Activated naive CD8-positive, alpha-beta T cell (primary cell): ENCODE results near the gene C15orf39.
"Not testable (repeated sequence)": the region's sequence is repeated elsewhere in the genome, so short reads cannot be mapped to it uniquely, and the experiment has no call there.

Experiments
- H3K27ac Mint-ChIP-seq: one replicate; pipeline ENCODE4 v1.8.0; 2021; ENCODE audit warnings: mixed read lengths
- H3K27me3 Mint-ChIP-seq: one replicate; pipeline ENCODE4 v1.8.0; 2021; ENCODE audit warnings: mixed read lengths
- H3K36me3 Mint-ChIP-seq: one replicate; pipeline ENCODE4 v1.8.0; 2021; ENCODE audit warnings: mixed read lengths
- H3K4me1 Mint-ChIP-seq: one replicate; pipeline ENCODE4 v1.8.0; 2021; ENCODE audit warnings: low read depth, mixed read lengths
- H3K4me3 Mint-ChIP-seq: one replicate; pipeline ENCODE4 v1.8.0; 2021; ENCODE audit warnings: mild to moderate bottlenecking, mixed read lengths
- H3K9me3 Mint-ChIP-seq: one replicate; pipeline ENCODE4 v1.8.0; 2021; ENCODE audit warnings: low read depth, mixed read lengths

C15orf39 gene

DNA sequence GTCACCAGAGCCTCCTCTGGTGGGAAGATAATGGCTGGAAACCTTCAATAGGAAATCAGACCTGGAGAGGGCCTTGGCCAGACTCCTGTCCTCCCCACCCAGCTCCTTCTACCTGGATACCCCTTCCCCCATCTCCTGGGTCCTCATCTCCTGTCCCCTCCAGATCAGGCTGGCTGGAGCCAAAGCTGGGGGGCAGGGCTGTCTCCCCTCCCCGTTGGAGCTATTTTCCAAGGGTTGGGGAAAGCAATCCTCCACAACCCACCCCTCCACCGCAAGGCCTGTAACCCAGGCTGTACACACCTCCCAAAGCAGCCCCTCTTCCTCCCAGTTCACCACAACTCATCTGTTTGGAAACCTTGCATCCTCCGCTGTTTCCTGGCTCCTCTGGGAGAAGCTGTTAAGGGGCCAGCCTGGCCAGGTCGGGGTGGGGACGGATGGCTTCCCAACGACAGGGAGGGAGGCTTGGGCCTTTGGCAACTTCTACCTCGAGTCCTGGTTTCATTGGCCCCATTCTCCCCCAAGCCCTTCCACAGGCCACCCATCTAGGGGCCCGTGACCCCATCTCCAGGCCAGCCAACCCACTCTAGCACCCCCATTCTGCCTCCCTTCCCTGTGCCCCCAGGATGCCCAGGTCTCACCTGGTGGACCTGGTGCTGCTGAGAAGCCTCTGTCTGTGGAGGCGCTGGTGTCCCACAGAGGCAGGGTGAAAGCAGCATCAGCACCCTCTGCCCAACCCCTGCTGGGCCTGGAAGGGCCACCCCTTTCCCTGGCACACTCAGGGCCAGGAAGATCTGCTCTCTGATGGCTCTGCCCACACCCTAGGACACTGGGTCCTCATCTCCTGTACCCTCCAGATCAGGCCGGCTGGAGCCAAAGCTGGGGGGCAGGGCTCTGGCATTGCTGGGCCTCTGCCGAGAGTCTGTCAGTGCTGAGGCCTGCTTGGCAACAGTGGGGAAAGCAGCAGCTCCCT lies 34.4 kb downstream of the C15orf39 start:
- Mint-ChIP-seq H3K4me1 (no peaks in the 10 kb centered on the region), H3K27ac (no peak overlapping the region), H3K4me3 (no peak overlapping the region), H3K9me3 (no peaks in the 10 kb centered on the region), H3K36me3 (no peaks in the 10 kb centered on the region), H3K27me3 (peaks cover 16% of the 10 kb centered on the region)

DNA sequence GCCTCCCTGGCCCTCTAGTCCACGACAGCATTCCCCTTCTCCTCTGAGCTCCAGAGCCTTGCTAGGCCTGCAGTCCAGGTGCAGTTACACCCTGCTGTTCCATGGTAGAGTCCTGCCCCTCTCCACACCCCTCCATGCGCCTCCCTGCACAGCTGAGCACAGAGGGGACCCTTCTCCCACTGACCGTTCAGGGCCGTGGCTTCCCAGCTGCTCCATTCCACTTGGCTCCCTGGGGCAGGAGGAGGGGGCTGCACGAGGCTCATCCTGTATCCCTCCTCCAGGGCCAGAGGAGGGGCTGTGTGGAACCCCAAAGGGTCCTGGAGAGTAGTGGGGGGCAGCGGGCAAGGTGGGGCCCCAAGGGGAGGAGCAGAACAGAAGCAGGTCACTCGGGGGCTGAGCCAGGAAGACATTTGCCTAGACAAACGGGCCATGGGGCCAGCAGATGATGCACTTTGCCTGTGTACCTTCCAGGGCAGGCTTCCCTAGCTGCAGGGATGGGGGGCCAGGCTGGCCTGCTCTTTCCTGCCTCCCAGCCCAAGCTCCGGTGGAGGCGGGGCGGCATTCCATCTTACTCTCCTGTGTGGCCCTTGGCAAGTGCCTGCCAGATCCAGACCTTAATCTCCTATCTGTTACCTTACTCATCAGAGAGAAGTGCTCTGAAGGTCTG lies 35.8 kb downstream of the C15orf39 start:
- Mint-ChIP-seq H3K27ac (no peak overlapping the region), H3K4me3 (no peak overlapping the region), H3K36me3 (no peaks in the 10 kb centered on the region), H3K4me1 (no peaks in the 10 kb centered on the region), H3K9me3 (no peaks in the 10 kb centered on the region), H3K27me3 (peaks cover 10% of the 10 kb centered on the region)

DNA sequence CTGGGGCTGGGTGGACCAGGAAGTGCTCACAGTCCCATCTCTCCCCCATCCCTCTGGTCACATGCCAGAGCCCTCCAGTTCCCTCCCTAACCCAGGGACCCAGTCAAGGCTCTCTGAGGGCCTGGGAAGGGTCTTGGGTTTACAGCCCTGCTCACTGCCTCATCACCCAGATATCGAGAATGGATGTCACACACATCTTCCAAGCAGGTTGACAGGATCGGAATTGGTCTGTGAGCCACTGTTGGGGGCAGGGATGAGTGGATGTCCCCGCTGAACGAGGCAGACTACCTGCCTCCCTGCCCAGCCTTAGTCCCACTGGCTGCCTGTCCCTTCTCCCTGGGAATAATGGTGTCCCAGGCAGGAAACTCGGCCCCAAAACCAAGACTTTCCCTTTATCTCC lies 36.5 kb downstream of the C15orf39 start:
- Mint-ChIP-seq H3K27me3 (peaks cover 9% of the 10 kb centered on the region), H3K4me3 (no peak overlapping the region), H3K36me3 (no peaks in the 10 kb centered on the region), H3K9me3 (no peaks in the 10 kb centered on the region), H3K4me1 (no peaks in the 10 kb centered on the region), H3K27ac (no peak overlapping the region)

DNA sequence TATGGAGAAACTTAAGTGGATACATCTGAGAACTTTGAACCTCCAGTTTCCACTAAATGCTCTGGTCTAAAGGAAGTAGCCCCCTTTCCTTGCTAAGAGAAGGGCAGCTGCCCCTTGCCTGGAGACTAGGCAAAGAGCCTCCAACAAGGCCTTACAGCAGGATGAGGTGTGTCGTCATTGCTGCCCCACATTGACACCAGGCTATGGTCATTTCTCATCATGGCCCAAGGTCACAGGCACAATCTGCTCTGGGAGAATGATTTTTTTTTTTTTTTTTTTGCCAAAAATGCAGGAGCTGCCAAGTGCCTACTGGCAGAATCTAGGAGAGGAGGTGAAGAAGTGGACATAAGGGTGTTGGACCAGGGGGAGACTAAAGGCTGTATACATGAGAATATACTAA lies 44.1 kb downstream of the C15orf39 start:
- not testable (repeated sequence) for H3K4me1 Mint-ChIP-seq, H3K4me3 Mint-ChIP-seq, H3K9me3 Mint-ChIP-seq, H3K27me3 Mint-ChIP-seq, H3K36me3 Mint-ChIP-seq, H3K27ac Mint-ChIP-seq

DNA sequence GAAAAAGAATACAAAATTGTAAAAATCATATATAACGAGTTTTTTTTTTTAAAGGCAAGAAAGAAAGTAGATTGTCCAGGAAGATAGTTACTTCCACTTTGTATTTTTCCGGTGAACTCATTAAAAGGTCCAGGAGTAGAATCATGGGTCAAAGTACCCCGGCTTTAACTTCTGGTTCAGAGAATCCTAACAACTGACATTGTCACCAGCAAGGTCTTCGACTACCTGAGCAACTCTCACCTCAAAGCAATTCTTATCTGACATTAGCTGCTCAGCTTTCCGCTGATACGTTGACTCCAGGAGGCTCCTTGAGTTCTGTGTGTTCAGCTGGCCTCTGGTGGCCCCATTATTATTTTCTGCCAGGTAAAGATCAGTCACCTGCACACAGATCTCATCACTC lies 47.3 kb downstream of the C15orf39 start:
- not testable (repeated sequence) for H3K4me1 Mint-ChIP-seq, H3K36me3 Mint-ChIP-seq, H3K9me3 Mint-ChIP-seq, H3K4me3 Mint-ChIP-seq, H3K27ac Mint-ChIP-seq, H3K27me3 Mint-ChIP-seq

DNA sequence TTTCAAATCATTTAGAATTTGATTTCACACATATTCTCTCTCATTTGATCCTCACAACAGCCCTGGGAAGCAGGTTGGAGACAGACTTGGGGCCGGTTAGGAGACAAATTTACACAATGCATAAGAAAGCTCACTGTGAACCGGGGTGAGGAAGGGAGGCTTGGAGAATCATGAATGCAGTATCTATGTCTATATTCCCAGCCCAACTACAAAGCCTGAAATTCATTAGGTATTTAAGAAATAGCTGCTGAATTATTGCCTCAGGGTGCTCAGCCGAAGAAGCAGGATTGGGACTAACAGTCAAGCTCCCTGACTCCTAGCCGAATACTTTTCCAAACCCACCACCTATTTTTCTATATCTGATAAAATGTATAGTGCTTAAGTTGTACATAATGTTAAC lies 48.0 kb downstream of the C15orf39 start:
- peaks cover 7% of the 10 kb centered on the region for H3K27me3 Mint-ChIP-seq
- no peaks in the 10 kb centered on the region for H3K36me3 Mint-ChIP-seq
- H3K4me3 Mint-ChIP-seq, result no peak overlapping the region
- H3K9me3 Mint-ChIP-seq, result no peaks in the 10 kb centered on the region
- no peaks in the 10 kb centered on the region for H3K4me1 Mint-ChIP-seq
- H3K27ac Mint-ChIP-seq, result no peak overlapping the region

DNA sequence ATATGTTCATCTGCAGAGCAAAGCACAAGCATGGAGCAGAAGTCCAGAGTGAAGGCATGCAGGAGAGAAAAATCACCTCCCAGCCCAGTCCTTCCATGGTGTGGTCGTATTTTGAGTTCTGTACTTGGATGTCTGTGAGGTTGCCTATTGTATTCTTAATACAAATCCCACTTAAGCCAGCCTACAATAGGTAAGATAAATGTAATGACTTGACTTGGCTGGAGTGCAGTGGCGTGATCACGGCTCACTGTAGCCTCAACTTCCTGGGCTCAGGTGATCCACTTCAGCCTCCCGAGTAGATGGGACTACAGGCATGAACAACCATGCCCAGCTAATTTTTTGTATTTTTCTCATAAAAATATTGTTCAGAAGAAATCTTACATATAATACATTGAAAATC lies 49.7 kb downstream of the C15orf39 start:
- not testable (repeated sequence) for H3K27me3 Mint-ChIP-seq, H3K9me3 Mint-ChIP-seq, H3K36me3 Mint-ChIP-seq, H3K4me1 Mint-ChIP-seq, H3K4me3 Mint-ChIP-seq, H3K27ac Mint-ChIP-seq

DNA sequence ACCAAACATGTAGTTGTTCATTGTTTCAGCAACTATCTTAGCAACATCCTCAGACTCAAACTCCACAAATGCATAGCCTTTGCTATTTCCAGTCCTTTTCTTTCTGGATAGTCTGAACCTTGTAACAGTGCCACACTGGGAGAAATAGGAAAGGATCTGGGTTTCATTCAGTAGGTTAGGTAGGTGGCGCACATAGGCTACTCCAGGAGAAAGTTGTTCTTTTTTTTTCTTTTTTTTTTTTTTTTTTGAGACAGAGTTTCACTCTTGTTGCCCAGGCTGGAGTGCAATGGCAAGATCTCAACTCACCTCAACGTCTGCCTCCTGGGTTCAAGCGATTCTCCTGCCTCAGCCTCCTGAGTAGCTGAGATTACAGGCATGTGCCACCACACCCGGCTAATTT lies 50.6 kb downstream of the C15orf39 start:
- H3K9me3 Mint-ChIP-seq, H3K27ac Mint-ChIP-seq, H3K4me1 Mint-ChIP-seq, H3K36me3 Mint-ChIP-seq, H3K27me3 Mint-ChIP-seq, H3K4me3 Mint-ChIP-seq: not testable (repeated sequence)

DNA sequence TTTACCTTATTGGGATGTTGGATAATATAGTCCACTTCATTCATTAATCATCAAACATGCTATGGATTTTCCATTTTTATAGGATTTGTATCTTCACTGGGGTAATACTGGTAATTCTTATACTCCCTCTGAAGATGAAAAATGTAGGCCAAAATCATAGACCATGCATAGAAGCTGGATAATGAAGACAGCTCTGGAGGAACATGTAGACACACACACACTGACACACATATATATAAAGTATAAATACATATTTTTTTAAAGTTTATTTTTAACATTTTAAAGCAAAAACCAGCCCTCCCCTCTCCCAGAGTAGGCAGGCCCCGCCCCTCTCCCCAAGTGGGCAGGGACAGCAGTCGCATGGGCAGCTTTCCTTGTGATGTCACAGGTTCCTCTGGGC lies 56.4 kb downstream of the C15orf39 start, which contains the start of gene GOLGA6C:
Gene GOLGA6C, plus strand, starts transcription at position 301 of the 400 bp plus-strand sequence. CDS start 265 bp downstream, outside the sequence.
- H3K4me1 Mint-ChIP-seq, H3K27ac Mint-ChIP-seq, H3K9me3 Mint-ChIP-seq, H3K27me3 Mint-ChIP-seq, H3K4me3 Mint-ChIP-seq, H3K36me3 Mint-ChIP-seq: not testable (repeated sequence)

DNA sequence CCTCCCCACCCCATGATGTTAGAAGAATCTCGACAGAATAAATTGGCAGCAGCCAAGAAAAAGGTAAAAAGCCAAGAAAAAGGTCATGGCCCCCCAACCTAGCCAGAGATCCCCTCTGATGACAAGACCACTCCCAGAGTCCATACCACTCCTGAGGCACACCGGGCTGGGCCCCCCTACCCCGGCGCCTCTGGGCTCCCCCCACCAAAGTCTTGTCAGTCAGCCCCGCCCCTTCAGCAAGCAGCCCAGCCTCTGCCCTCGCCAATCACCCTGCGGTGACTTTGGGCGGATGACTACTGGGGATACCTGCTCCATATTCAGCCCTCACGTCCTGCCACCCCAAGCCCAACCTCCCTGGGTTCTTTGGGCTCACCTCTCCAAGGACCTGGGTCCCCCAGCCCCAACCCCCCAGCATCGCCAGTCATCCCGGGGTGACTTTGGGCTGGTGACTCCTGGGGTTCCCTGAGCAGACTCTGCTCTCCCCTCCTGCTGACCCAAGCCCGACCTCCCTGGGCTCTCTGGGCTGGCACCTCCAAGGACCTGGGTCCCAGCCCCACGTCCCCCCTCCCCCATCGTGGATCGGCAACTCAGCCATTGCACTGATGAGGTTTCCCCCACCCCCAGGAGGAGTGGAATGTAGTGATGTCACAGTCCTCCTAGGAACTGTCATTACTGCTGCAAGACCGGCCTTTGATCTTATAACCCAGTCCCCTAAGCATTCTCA lies 57.1 kb downstream of the C15orf39 start:
- H3K4me3 Mint-ChIP-seq, H3K36me3 Mint-ChIP-seq, H3K9me3 Mint-ChIP-seq, H3K27me3 Mint-ChIP-seq, H3K4me1 Mint-ChIP-seq, H3K27ac Mint-ChIP-seq: not testable (repeated sequence)

DNA sequence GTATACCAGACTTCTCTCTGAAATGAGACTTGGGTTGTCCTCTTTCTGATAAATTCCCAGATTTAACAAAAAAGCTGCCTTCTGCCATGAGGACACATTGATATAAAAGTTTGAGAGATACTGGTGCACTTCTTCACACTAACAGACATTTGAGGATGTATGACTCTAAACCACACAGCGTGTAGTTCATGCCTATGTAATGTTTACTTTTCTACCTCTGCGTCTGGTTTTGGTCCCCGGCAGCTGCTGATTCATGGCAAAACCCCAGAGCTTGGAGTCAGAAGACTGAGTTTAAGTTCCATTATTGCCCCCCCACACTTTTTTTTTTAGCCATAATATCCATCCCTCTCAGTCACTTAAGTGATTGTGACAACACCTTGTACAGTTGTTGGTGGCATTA lies 58.2 kb downstream of the C15orf39 start:
- not testable (repeated sequence) for H3K27me3 Mint-ChIP-seq, H3K4me3 Mint-ChIP-seq, H3K36me3 Mint-ChIP-seq, H3K27ac Mint-ChIP-seq, H3K4me1 Mint-ChIP-seq, H3K9me3 Mint-ChIP-seq
